ENCODE measurements around the gene PEX1.
"Not testable (repeated sequence)": the region's sequence is repeated elsewhere in the genome, so short reads cannot be mapped to it uniquely, and the experiment has no call there.

Gene PEX1

GRCh38 chr7:92504563-92504962, 23.8 kb downstream of the PEX1 start:
- DNase-seq: no peak

- no peak for DNase-seq
Observed at GRCh38 chr7:92503767-92504166, 24.6 kb downstream of the PEX1 start.

GRCh38 chr7:92498557-92498956, 29.8 kb downstream of the PEX1 start:
- no peak for DNase-seq

GRCh38 chr7:92496876-92497275, 31.4 kb downstream of the PEX1 start:
- DNase-seq: no peak

- no peak for DNase-seq
Observed at GRCh38 chr7:92489634-92490033, 38.7 kb downstream of the PEX1 start.

- DNase-seq: no peak
Observed at GRCh38 chr7:92487804-92488203, 40.5 kb downstream of the PEX1 start.

GRCh38 chr7:92485974-92486373, 42.3 kb downstream of the PEX1 start:
- no peak for DNase-seq

- no peak for DNase-seq
Observed at GRCh38 chr7:92485267-92485892, 42.9 kb downstream of the PEX1 start.

- not testable (repeated sequence) for DNase-seq
Observed at GRCh38 chr7:92484226-92484625, 44.1 kb downstream of the PEX1 start.

- DNase-seq: not testable (repeated sequence)
Observed at GRCh38 chr7:92483624-92484023, 44.7 kb downstream of the PEX1 start.

- DNase-seq: not testable (repeated sequence)
Observed at GRCh38 chr7:92479146-92479545, 49.2 kb downstream of the PEX1 start.

GRCh38 chr7:92478711-92479110, 49.6 kb downstream of the PEX1 start:
- DNase-seq: no peak

GRCh38 chr7:92478095-92478494, 50.2 kb downstream of the PEX1 start:
- DNase-seq: no peak

- DNase-seq: not testable (repeated sequence)
Observed at GRCh38 chr7:92477681-92478080, 50.6 kb downstream of the PEX1 start, which contains the start of gene ERVW-1. ERVW-1 (minus strand) TSS chr7:92477946; CDS start chr7:92470381, 7,565 bp downstream.

- DNase-seq: not testable (repeated sequence)
Observed at GRCh38 chr7:92475851-92476590, 52.3 kb downstream of the PEX1 start.

GRCh38 chr7:92475261-92475770, 53.0 kb downstream of the PEX1 start:
- DNase-seq: not testable (repeated sequence)

- DNase-seq: not testable (repeated sequence)
Observed at GRCh38 chr7:92473989-92474388, 54.3 kb downstream of the PEX1 start.

- DNase-seq: not testable (repeated sequence)
Observed at GRCh38 chr7:92468589-92468988, 59.7 kb downstream of the PEX1 start.

- no peak for DNase-seq
Observed at GRCh38 chr7:92466682-92467081, 61.6 kb downstream of the PEX1 start.

- no peak for DNase-seq
Observed at GRCh38 chr7:92464515-92464914, 63.8 kb downstream of the PEX1 start.

- no peak for DNase-seq
Observed at GRCh38 chr7:92462560-92462959, 65.8 kb downstream of the PEX1 start.

- peak in 1 of 2 donors; percentile 12 for DNase-seq
Observed at GRCh38 chr7:92461027-92462003, 67.0 kb downstream of the PEX1 start.

GRCh38 chr7:92460510-92460909, 67.8 kb downstream of the PEX1 start:
- DNase-seq: no peak
